Osteocyte (in vitro differentiated cells): ENCODE data around the gene ARFIP1. TPM values are rescaled to one million over a fixed set of nuclear protein-coding genes. Genes with fewer than 3 reads are reported as not detected.
A peak's percentile ranks its signal among the peaks of the same experiment; 100 is the strongest.

Source experiments
- DNase-seq: peaks from one replicate; pipeline ENCODE4 v3.0.0; 2021; ENCODE audit warnings: mixed read lengths; ENCODE audit not compliant: unreplicated experiment; ENCODE audit errors: extremely low spot score
- H3K27ac Mint-ChIP-seq: one replicate; pipeline ENCODE4 v1.8.0; 2021; ENCODE audit warnings: mild to moderate bottlenecking, mixed read lengths; ENCODE audit not compliant: unreplicated experiment
- H3K27me3 Mint-ChIP-seq: one replicate; pipeline ENCODE4 v1.8.0; 2021; ENCODE audit warnings: mixed read lengths; ENCODE audit not compliant: unreplicated experiment
- H3K36me3 Mint-ChIP-seq: one replicate; pipeline ENCODE4 v1.8.0; 2021; ENCODE audit warnings: mixed read lengths; ENCODE audit not compliant: unreplicated experiment
- H3K4me1 Mint-ChIP-seq: one replicate; pipeline ENCODE4 v1.8.0; 2021; ENCODE audit warnings: mixed read lengths; ENCODE audit not compliant: unreplicated experiment
- H3K4me3 Mint-ChIP-seq: one replicate; pipeline ENCODE4 v1.8.0; 2021; ENCODE audit warnings: mild to moderate bottlenecking, moderate library complexity, mixed read lengths; ENCODE audit not compliant: unreplicated experiment
- H3K9me3 Mint-ChIP-seq: one replicate; pipeline ENCODE4 v1.8.0; 2021; ENCODE audit warnings: mixed read lengths; ENCODE audit not compliant: unreplicated experiment
- total RNA-seq: library from RNA; stranded (reverse); gene quantifications from 2 replicates; pipeline ENCODE4 v1.2.1, GENCODE V29; 2021
- TF ChIP-seq, protein P1 (sequence below): fragments of 200-600 bp; sonication (generic); IDR thresholded peaks from 2 replicates; pipeline ENCODE4 v1.5.0; 2021; ENCODE audit warnings: antibody characterized with exemption, mild to moderate bottlenecking, moderate library complexity

ARFIP1 gene
- total RNA-seq, 1 donor from 2014 or later, result 41.9 TPM

DNA sequence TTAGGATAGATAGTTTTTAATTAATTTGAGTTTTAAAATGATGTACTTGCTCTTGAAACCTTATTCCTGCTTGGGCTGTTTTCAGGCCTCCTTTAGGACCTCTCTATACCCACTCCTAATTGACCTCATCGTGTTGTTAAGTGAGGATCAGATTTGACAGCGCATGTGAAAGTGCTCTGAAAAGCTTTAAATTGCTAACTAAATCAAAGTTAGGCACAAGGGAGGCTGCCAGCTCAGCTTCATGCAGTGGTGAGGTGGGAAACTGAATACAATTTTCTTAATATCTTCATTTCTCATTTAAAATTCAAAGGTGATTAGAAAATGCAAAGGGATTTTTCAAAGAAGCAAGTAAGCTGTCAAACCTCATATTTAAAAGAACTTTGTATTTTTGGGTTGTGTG lies 176.4 kb downstream of the ARFIP1 start:
- peaks cover 35% of the 10 kb centered on the region for H3K36me3 Mint-ChIP-seq
- TF ChIP-seq, protein P1, sequence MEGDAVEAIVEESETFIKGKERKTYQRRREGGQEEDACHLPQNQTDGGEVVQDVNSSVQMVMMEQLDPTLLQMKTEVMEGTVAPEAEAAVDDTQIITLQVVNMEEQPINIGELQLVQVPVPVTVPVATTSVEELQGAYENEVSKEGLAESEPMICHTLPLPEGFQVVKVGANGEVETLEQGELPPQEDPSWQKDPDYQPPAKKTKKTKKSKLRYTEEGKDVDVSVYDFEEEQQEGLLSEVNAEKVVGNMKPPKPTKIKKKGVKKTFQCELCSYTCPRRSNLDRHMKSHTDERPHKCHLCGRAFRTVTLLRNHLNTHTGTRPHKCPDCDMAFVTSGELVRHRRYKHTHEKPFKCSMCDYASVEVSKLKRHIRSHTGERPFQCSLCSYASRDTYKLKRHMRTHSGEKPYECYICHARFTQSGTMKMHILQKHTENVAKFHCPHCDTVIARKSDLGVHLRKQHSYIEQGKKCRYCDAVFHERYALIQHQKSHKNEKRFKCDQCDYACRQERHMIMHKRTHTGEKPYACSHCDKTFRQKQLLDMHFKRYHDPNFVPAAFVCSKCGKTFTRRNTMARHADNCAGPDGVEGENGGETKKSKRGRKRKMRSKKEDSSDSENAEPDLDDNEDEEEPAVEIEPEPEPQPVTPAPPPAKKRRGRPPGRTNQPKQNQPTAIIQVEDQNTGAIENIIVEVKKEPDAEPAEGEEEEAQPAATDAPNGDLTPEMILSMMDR, result no peak
- no peaks in the 10 kb centered on the region for H3K9me3 Mint-ChIP-seq
- peaks cover 79% of the 10 kb centered on the region for H3K4me1 Mint-ChIP-seq
- H3K27me3 Mint-ChIP-seq, result no peaks in the 10 kb centered on the region
- peak overlapping the region; percentile 56 for H3K4me3 Mint-ChIP-seq
- peak overlapping the region; percentile 98 for H3K27ac Mint-ChIP-seq
- no peak for DNase-seq

DNA sequence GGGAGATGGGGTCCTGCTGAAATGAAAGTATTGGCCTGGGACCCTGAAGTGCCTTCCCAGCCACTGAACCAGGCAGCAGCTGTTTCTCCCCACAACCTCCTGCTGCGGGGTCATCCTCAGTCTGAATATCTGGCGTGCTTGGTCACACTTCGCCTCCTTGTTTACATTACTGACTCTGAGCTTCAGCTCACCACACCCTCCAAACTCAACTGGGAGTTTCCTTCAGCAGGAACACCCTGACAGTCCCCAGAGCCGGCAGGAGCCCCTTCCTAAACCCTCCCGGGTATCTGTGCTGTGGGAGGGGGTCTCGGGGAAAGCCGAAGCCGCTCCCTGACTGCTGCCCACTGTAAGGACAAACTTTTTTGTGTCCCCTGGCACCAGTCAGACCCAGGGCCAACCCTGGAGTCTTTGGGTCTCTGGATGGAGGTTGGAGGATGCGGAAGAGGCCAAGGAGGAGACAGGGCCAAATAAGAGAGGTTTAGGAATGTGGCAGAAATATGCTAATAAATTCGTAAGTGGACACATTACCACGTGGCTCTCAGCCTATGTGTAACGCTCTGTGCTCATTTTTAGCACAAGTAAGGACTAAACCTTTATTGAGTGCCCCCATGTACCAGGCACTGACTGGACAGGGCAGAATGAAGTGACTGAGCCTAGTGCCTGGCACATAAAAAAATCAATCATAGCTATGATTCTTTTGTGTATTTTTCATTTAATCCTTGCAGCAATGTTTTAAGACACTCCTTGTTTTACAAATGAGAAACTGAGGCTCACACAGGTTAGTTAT lies 177.1 kb downstream of the ARFIP1 start:
- Mint-ChIP-seq H3K36me3 (peaks cover 37% of the 10 kb centered on the region), H3K9me3 (no peaks in the 10 kb centered on the region), H3K27me3 (no peaks in the 10 kb centered on the region), H3K27ac (peak overlapping the region; percentile 98), H3K4me3 (peak overlapping the region; percentile 56), H3K4me1 (peaks cover 79% of the 10 kb centered on the region)
- TF ChIP-seq, protein P1, result no peak
- DNase-seq, result no peak

DNA sequence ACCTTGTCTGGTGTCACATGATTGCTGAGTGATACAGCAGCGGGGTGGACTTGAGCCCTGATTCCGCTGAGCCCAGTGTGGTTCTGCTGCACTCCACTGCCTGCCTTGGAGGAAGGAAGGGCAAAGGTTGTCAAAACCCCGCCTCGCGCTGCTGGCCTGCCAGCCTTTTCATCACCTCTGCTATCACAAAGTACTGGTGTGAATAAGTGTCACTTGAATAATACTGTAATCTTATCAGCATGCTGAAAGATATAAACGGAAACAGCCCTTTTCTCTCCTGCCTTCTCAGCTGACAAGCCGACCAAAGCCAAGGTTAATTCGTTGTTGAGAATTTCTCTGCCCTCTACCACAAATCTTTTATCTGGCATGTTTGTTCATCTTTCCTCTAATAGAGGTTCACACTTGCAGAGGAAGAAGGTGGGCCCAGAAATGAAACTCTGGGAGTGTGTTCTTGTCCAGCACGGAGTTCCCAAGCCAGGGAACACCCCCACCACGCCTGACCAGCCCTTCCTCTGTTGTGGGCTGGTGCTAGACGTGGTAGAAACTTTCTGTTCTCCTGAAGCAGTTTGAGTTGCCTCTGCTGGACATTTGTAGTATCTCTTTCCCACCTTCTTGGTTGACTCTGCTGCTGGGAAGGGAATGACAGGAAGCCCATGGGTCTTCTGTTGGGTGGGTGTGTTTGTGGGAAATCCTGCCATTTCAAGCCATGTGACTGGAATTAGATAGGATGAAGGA lies 177.8 kb downstream of the ARFIP1 start:
- Mint-ChIP-seq H3K4me3 (peak overlapping the region; percentile 4), H3K27me3 (no peaks in the 10 kb centered on the region), H3K4me1 (peaks cover 80% of the 10 kb centered on the region), H3K27ac (peak overlapping the region; percentile 98), H3K36me3 (peaks cover 42% of the 10 kb centered on the region), H3K9me3 (no peaks in the 10 kb centered on the region)
- DNase-seq, result no peak
- TF ChIP-seq, protein P1, result peak; percentile 17

DNA sequence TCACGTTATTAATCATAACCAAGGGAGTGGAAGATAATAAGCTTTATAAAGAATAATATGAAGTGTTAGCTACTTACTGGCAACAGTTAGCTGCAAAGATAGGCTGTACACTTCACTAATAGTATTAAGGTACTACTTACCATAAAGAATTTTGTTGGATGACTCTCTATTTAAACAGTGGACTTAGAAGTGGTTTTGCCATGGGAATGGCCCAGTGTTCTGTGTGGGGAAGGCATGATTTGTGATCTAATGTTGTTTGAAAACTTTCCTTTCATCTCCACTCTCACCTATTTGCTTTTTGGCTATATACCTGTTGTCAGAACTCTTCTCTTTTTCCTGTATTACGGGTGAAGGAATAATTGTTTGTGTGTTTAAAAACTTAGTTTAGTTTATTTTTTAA lies 179.3 kb downstream of the ARFIP1 start:
- H3K36me3 Mint-ChIP-seq, result peaks cover 42% of the 10 kb centered on the region
- peak overlapping the region; percentile 98 for H3K27ac Mint-ChIP-seq
- no peak for DNase-seq
- H3K27me3 Mint-ChIP-seq, result no peaks in the 10 kb centered on the region
- TF ChIP-seq, protein P1, result no peak
- H3K4me1 Mint-ChIP-seq, result peaks cover 81% of the 10 kb centered on the region
- no peaks in the 10 kb centered on the region for H3K9me3 Mint-ChIP-seq
- H3K4me3 Mint-ChIP-seq, result no peak overlapping the region

DNA sequence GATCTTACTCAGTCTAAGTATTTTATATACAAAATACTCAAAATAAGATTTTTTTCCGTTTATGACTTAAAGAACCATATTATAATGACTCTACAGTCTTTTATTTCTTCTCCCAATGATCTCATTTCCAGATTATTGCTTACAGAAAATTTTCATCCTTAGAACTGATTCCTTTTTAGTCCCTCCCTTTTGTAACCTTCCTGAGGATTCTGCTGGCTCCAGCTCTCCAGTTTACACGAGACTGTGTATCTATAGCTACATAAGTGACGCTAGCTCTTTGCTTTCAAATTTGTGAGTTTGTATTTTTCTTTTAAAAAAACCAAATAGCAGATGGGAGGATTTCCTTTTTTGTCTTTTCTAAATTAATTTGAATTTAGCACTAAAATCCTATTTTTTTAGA lies 180.3 kb downstream of the ARFIP1 start:
- Mint-ChIP-seq H3K27ac (peak overlapping the region; percentile 97), H3K4me1 (peaks cover 80% of the 10 kb centered on the region), H3K27me3 (no peaks in the 10 kb centered on the region), H3K36me3 (peaks cover 44% of the 10 kb centered on the region), H3K4me3 (no peak overlapping the region), H3K9me3 (no peaks in the 10 kb centered on the region)
- TF ChIP-seq, protein P1, result no peak
- no peak for DNase-seq
